Prostate gland (tissue), 2 donors: Measurements from ENCODE around the gene PDE8B. TPM values are rescaled to one million over a fixed set of nuclear protein-coding genes. Genes with fewer than 3 reads are reported as not detected.

Source experiments
- DNase-seq: peaks from one replicate; pipeline ENCODE4 v3.0.0-alpha.2; 2019; ENCODE audit warnings: low spot score
- H3K27ac ChIP-seq, 2 donors: fragments of 200-600 bp; sonication (generic); 2 replicates each; pipeline ENCODE4 v1.5.1; 2017 to 2019
- H3K27me3 ChIP-seq: fragments of 200-600 bp; sonication (generic); replicated peaks from 2 replicates; pipeline ENCODE4 v1.5.1; 2019; ENCODE audit not compliant: insufficient read depth
- H3K36me3 ChIP-seq, 2 donors: fragments of 200-600 bp; sonication (generic); 1 replicate in 1 of 2; 2 replicates in 1 of 2; pipeline versions ENCODE4 v1.5.1 to v1.8.1; 2017 to 2019
- H3K4me1 ChIP-seq: fragments of 200-600 bp; sonication (generic); replicated peaks from 2 replicates; pipeline ENCODE4 v1.5.1; 2019
- H3K4me3 ChIP-seq, 2 donors: fragments of 200-600 bp; sonication (generic); 2 replicates each; pipeline ENCODE4 v1.5.1; 2017 to 2019
- H3K9me3 ChIP-seq: fragments of 200-600 bp; sonication (generic); 2 replicates; pipeline ENCODE4 v1.5.1; 2017
- POLR2A ChIP-seq: fragments of 450-650 bp; IDR thresholded peaks from one replicate; pipeline ENCODE4 v1.6.1; 2016; ENCODE audit warnings: antibody characterized with exemption, mild to moderate bottlenecking
- POLR2AphosphoS5 ChIP-seq: sonication (generic); formaldehyde crosslinking; IDR thresholded peaks from one replicate; pipeline ENCODE4 v1.6.1; 2017; ENCODE audit warnings: antibody characterized with exemption
- WGBS: methylation state at CpG from one replicate; pipeline ENCODE4 v1.1.5; 2018; 5-methylcytosine and 5-hydroxymethylcytosine counted together
- intact Hi-C: fragments of 100-400 bp; cut with DNase I; formaldehyde crosslinking; loops from one replicate; pipeline ENCODE4 v1.14.2; 2022
- total RNA-seq, 2 donors: library from RNA; depleted of rRNA; stranded (reverse); fragments of >200 nt; gene quantifications; one replicate each; pipeline ENCODE4 v1.1.0, GENCODE V29; 2016
- TF ChIP-seq, protein P1 (sequence below), 4 experiments: fragments of 200-600 bp in 2 of 4; fragments of 450-650 bp in 2 of 4; sonication (generic) in 2 of 4; IDR thresholded peaks; 1 replicate in 3 of 4; 2 replicates in 1 of 4; pipeline ENCODE4 v1.5.1; 2016 to 2019; ENCODE audit warnings: antibody characterized with exemption in 4 of 4, mild to moderate bottlenecking in 2 of 4, moderate library complexity in 2 of 4

Gene PDE8B
- total RNA-seq, 2 donors from 2014 or later, result 25.6 to 66.0 TPM

GRCh38 chr5:77310494-77311213 lies 100.2 kb downstream of the PDE8B start:
- H3K4me3 ChIP-seq, result no peak overlapping the region
- TF ChIP-seq POLR2AphosphoS5 (no peak), POLR2A (no peak)
- TF ChIP-seq, protein P1, sequence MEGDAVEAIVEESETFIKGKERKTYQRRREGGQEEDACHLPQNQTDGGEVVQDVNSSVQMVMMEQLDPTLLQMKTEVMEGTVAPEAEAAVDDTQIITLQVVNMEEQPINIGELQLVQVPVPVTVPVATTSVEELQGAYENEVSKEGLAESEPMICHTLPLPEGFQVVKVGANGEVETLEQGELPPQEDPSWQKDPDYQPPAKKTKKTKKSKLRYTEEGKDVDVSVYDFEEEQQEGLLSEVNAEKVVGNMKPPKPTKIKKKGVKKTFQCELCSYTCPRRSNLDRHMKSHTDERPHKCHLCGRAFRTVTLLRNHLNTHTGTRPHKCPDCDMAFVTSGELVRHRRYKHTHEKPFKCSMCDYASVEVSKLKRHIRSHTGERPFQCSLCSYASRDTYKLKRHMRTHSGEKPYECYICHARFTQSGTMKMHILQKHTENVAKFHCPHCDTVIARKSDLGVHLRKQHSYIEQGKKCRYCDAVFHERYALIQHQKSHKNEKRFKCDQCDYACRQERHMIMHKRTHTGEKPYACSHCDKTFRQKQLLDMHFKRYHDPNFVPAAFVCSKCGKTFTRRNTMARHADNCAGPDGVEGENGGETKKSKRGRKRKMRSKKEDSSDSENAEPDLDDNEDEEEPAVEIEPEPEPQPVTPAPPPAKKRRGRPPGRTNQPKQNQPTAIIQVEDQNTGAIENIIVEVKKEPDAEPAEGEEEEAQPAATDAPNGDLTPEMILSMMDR (IDR thresholded peaks at IDR 0.05), result no peak
- peaks cover 6% of the 10 kb centered on the region for H3K4me1 ChIP-seq
- H3K36me3 ChIP-seq, result no peaks in the 10 kb centered on the region
- WGBS, result 82% methylated on average over 4 of the region's 4 CpGs
- no peaks in the 10 kb centered on the region for H3K27me3 ChIP-seq
- no peak overlapping the region for H3K27ac ChIP-seq
- no peaks in the 10 kb centered on the region for H3K9me3 ChIP-seq
- no peak for DNase-seq
- intact Hi-C loops, result no loop called here

GRCh38 chr5:77311214-77311571 lies 100.7 kb downstream of the PDE8B start:
- intact Hi-C loops, result no loop called here
- H3K27ac ChIP-seq, result no peak overlapping the region
- H3K9me3 ChIP-seq, result no peaks in the 10 kb centered on the region
- DNase-seq, result no peak
- peaks cover 2% of the 10 kb centered on the region for H3K4me1 ChIP-seq
- H3K36me3 ChIP-seq, result no peaks in the 10 kb centered on the region
- no peak overlapping the region for H3K4me3 ChIP-seq
- WGBS, result 63% methylated on average over 1 of the region's 1 CpG
- H3K27me3 ChIP-seq, result no peaks in the 10 kb centered on the region
- TF ChIP-seq, protein P1 (IDR thresholded peaks at IDR 0.05), result no peak
- TF ChIP-seq POLR2A (no peak), POLR2AphosphoS5 (no peak)

DNA sequence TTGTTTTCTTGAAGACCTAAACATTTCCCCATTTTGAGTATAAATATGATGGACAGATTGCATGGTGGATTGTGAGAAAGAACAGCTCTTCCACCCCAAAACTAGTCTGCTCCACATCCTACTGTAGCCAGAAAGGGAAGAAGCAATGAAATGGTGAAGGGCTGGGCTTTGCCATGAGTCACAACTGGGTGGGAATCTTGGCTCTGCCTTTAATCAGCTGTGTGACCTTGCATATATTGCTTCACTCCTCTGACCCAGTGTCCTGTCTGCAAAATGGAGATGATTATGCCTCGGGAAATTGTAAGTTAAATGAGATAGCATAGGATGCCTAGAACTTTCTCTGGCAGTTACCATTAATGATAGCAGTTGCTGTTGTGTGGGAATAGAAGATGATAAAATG lies 101.9 kb downstream of the PDE8B start:
- no peak for DNase-seq
- no peak overlapping the region for H3K4me3 ChIP-seq
- WGBS, result 80% methylated on average over 1 of the region's 1 CpG
- H3K9me3 ChIP-seq, result no peaks in the 10 kb centered on the region
- no peak overlapping the region for H3K27ac ChIP-seq
- TF ChIP-seq, protein P1 (IDR thresholded peaks at IDR 0.05), result no peak
- TF ChIP-seq POLR2AphosphoS5, result no peak
- TF ChIP-seq POLR2A, result no peak
- intact Hi-C loops, result no loop called here
- H3K36me3 ChIP-seq, result no peaks in the 10 kb centered on the region
- no peaks in the 10 kb centered on the region for H3K4me1 ChIP-seq
- no peaks in the 10 kb centered on the region for H3K27me3 ChIP-seq

DNA sequence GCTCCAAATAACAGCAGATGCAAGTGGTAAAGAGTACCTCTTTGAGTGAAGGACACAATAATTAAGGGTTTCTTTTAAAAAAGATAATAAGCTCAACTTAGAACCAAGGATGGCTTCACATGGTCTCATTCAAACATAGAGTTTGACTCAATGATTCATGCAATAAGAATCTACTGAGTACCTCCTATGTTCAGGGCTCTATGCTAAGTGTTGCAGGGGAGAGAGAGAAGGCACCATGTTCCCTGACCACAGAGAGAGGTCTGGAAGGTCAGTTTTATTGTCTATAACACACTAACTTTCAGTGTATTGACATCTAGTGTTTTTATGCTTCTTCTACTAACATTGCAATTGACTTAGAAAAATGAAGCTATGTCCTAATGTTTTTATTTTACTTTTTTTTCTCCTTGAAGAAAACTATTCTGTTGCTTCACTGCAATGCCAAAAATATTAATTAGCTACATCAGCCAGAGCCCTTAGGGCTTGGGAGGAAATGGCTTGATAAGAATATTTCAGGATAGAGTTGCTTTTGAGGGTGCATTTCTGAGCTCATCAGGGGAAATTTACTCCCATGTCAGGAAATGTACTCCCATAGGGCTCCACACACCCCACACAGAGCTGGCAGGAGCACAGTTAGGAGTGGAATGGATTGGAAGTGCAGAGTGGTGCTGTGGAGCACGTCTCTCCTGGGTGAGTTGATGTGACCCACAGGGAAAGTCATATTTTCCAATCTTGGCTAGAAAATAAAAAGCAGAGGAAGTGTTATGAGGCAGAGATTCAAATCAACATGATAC lies 106.6 kb downstream of the PDE8B start:
- no peaks in the 10 kb centered on the region for H3K4me1 ChIP-seq
- intact Hi-C loops, result no loop called here
- no peaks in the 10 kb centered on the region for H3K9me3 ChIP-seq
- H3K36me3 ChIP-seq, result no peaks in the 10 kb centered on the region
- no peaks in the 10 kb centered on the region for H3K27me3 ChIP-seq
- DNase-seq, result no peak
- no peak overlapping the region for H3K4me3 ChIP-seq
- TF ChIP-seq POLR2A (no peak), POLR2AphosphoS5 (no peak)
- TF ChIP-seq, protein P1 (IDR thresholded peaks at IDR 0.05), result no peak
- H3K27ac ChIP-seq, result no peak overlapping the region
- 69% methylated on average over 1 of the region's 1 CpG for WGBS

DNA sequence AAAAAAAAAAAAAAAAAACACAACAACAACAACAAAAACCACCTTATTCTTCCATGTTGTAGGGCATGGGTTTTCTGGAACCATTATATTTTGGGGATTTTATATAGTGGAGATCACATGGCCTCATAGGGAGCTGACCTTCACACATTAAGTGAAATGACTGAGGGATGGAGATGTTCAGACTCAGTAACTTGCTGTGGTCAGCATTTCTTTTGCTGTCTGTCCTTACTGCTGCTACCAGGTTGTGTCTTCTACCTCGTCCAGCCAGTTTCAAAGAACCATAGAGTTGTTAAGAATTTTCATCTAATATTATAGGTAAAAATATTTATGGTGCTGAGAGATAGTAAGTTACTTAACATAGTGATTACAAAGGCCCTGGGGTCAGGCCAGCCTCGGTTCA lies 107.6 kb downstream of the PDE8B start:
- no peak overlapping the region for H3K27ac ChIP-seq
- no peaks in the 10 kb centered on the region for H3K4me1 ChIP-seq
- no peak for DNase-seq
- intact Hi-C loops, result no loop called here
- no peaks in the 10 kb centered on the region for H3K36me3 ChIP-seq
- TF ChIP-seq POLR2AphosphoS5 (no peak), POLR2A (no peak)
- TF ChIP-seq, protein P1 (IDR thresholded peaks at IDR 0.05), result no peak
- 77% methylated on average over 2 of the region's 2 CpGs for WGBS
- H3K4me3 ChIP-seq, result no peak overlapping the region
- H3K9me3 ChIP-seq, result no peaks in the 10 kb centered on the region
- no peaks in the 10 kb centered on the region for H3K27me3 ChIP-seq
